Left kidney (tissue), 2 donors: Measurements from ENCODE around the gene DPH6. TPM values are rescaled to one million over a fixed set of nuclear protein-coding genes. Genes with fewer than 3 reads are reported as not detected.

ENCODE experiments used
- DNase-seq: peaks from one replicate; pipeline ENCODE4 v3.0.0-alpha.2; 2013
- polyA plus RNA-seq: library from polyadenylated mRNA; unstranded; fragments of 120-200 nt; gene quantifications from one replicate; pipeline ENCODE4 v1.2.1, GENCODE V29; 2013; ENCODE audit not compliant: insufficient read length

The DPH6 gene
- polyA plus RNA-seq, 1 donor: 18.0 TPM

DNA sequence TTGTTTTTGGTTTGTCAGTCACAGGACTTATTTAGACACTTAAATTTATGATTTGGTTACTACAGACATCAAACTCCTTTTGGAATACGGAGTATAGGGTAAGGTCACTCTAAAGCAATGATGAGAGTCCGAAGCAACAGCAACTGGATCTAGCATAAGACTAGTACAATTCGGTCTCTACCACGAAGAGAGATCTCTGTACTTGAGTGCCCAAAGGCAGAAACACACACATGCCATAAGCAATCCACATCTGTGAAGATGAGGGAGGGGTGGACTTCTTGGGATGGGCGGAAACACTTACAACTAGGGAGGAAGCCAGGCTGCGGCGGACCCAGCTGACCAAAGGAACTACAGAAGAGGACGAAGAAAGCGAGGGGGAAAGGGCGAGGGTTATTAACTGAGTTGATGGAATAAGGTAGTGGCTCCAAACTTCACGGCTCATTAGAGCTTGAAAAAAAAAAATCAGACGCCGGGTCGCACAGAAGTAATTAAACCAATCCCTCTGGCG lies 595 bp downstream of the DPH6 start:
- DNase-seq: no peak

DNA sequence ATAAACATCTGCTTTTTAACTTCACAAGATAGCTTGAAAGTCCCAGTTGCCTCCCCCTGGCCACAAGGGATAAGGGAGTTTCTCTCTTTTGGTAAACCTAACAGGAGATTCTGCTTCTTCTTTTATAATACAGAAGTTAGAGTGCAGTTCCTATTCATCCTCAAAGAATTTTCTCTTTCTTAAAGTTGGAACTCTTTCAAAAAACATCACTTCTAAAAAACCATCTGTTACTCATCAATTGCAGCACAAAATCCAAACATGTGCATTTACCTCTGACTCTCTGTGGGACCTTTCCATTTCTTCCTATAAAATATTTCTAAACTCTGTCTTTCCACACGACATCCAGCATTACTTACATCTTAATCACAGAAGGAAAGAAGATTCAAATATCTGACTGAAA lies 5.1 kb downstream of the DPH6 start:
- no peak for DNase-seq

- DNase-seq: no peak
Observed at GRCh38 chr15:35540021-35540420, 5.9 kb downstream of the DPH6 start.

- no peak for DNase-seq
Observed at GRCh38 chr15:35535365-35535916, 10.5 kb downstream of the DPH6 start.

- DNase-seq: no peak
Observed at GRCh38 chr15:35533130-35534110, 12.5 kb downstream of the DPH6 start.

DNA sequence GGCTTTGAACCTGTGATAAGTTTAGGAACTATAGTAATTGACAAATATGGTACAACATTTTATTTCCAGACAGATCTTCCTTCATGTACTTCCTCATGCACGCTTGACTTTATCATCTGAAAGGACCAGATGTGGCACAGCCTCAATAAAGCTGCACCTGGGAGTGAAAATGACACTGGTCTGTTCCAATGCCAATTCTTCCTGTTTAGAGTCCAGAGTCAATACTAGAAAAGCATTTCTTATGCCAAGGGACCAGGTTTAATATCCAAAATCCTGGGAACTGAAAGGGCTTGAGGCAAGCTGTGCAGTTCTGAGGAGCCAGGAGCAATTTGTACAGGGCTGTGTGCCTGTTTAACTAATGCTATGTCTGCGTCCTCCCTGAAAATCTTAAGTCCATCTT lies 15.3 kb downstream of the DPH6 start:
- no peak for DNase-seq

GRCh38 chr15:35529784-35530183 lies 16.2 kb downstream of the DPH6 start:
- DNase-seq: no peak

- no peak for DNase-seq
Observed at GRCh38 chr15:35522061-35522460, 23.9 kb downstream of the DPH6 start.

GRCh38 chr15:35519541-35520149 lies 26.3 kb downstream of the DPH6 start:
- peak; percentile 79 for DNase-seq

DNA sequence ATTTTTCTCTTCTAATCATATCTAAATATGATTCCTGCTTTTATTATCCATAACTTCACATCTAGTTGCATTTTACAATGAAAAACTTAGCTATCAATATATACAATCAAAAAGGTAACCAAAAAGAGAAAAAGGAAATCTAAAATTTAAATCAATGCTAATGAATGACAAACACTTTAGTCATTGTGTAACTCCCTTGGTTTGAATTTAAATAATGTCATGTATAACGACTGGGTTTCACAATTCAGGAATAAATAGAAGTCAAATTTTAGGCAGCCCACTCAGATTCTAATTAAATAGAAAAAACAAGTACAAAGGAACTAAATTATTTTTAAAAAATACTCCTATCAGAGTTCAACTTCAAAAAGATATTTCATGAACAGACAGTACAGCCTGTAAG lies 26.9 kb downstream of the DPH6 start:
- no peak for DNase-seq

DNA sequence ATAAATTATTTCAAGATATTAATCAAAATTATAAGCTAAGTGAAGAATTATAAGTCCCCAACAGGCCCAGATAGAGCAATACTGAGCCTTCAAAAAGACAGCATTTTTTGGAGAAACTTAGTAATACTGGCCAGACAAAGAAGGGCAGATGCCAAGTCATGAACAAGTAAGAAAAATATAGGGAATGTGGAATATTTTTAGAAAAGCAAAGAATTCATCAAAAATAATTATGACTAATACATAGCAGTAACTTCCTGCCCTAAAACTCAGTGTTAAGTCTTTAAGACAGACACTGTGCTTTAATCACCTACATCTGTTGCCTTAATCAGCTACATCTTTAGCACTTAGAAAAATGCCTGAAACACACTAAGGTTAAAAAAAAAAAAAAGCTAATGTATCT lies 31.2 kb downstream of the DPH6 start:
- DNase-seq: no peak

GRCh38 chr15:35507932-35508638 lies 37.9 kb downstream of the DPH6 start:
- DNase-seq: no peak

DNA sequence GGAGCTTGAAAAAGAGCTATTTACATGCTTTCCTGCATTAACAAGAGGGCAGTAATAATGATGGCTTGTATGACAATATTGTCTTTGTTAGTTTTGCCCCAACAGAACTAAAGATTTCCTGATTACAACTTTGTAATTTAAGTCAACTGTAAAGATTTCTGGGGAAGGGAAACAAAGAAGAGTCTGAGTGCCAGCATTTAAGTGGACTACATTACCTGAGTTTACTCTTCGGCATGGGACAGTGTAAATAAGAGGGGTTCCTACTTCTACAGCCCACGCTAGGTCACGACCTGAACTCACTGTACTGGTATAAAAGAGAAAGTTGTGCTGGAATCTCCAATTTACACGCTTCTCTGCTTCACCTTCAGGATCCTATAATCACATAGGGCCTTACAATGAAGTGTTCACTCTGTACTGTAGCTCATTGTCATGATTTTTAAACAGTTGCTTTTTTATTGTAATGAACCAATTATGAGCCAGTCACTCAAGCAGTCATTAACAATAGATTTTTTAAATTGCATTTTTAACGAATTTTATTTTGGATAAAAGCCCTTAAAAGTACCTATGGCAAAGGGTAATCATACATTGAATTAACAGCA lies 39.6 kb downstream of the DPH6 start:
- DNase-seq: no peak

GRCh38 chr15:35505809-35506208 lies 40.2 kb downstream of the DPH6 start:
- no peak for DNase-seq

- no peak for DNase-seq
Observed at GRCh38 chr15:35505141-35505540, 40.8 kb downstream of the DPH6 start.

GRCh38 chr15:35499723-35500122 lies 46.2 kb downstream of the DPH6 start:
- no peak for DNase-seq

DNA sequence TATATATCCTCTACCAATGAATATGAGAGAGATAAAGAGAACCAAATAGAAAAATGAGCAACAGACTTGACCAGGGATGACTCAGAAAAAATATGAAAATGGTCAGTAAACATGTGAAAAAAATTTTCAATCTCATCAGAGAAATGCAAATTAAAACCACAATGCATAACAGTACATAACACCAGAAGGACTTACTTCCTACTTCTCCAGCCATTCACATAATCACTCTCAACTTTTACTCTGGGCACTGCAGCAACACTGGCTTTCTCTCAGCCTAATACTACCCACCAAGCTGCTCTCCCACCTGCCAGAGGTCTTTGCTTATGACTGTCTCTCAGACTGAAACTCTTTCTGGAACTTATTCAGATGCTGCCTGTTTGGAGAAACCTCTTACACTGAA lies 49.4 kb downstream of the DPH6 start:
- no peak for DNase-seq

DNA sequence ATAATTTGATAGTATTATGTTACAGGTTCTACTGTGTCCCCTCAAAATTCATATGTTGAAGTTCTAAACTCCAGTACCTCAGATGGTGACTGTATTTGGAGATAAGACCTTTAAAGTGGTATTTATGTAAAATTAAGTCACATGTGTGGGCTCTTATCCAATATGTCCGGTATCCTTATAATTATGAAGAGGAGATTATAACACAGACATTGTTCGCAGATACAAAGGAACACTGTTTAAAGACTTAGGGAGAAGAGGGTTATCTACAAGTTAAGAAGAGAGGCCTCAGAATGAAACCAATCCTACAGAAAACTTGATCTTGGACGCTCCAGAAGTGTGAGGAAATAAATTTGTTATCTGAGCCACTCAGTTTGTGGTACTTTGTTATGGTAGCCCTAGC lies 50.9 kb downstream of the DPH6 start:
- no peak for DNase-seq

GRCh38 chr15:35491999-35492398 lies 54.0 kb downstream of the DPH6 start:
- no peak for DNase-seq

GRCh38 chr15:35491173-35491572 lies 54.8 kb downstream of the DPH6 start:
- DNase-seq: no peak

DNA sequence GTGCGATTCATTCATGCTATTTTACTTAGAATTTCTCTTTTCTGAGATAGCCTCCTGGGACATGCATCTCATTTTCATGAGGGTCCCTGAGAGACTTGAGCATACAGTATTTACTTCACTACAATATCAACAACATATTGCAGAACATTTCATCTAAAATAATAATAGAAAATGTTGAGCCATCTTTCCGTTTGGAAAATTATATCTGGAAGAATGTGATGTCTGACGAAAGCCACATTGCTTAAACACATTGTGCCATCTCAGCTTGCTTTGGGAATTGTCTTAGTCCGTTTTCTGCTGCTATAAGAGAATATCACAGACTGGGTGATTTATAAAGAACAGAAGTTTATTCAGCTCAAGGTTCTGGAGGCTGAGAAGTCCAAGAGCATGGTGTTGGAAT lies 55.5 kb downstream of the DPH6 start:
- DNase-seq: no peak

- no peak for DNase-seq
Observed at GRCh38 chr15:35487417-35487816, 58.5 kb downstream of the DPH6 start.
